ENCODE results near the gene AADAC.
"Not testable (repeated sequence)": the region's sequence is repeated elsewhere in the genome, so short reads cannot be mapped to it uniquely, and the experiment has no call there.

AADAC gene

GRCh38 chr3:151788401-151788800 is 25.5 kb upstream of the AADAC start:
- TF ChIP-seq CTCF (IDR thresholded peaks at IDR 0.05): no peak
- Histone ChIP-seq H3K4me1 (no peaks in the 10 kb centered on the region), H2AFZ (no peak overlapping the region), H3K79me2 (no peaks in the 10 kb centered on the region), H3K36me3 (ENCODE audit: control insufficient read depth, insufficient read depth, low read length) (no peaks in the 10 kb centered on the region), H3K4me2 (ENCODE audit: low read length) (no peak overlapping the region), H3K9ac (no peak overlapping the region), H3K27ac (no peak overlapping the region), H3K27me3 (ENCODE audit: control insufficient read depth, insufficient read depth, low read length) (no peaks in the 10 kb centered on the region), H3K4me3 (ENCODE audit: low read depth, low read length) (no peak overlapping the region), H3K9me3 (ENCODE audit: control insufficient read depth, low read length) (no peaks in the 10 kb centered on the region)

DNA sequence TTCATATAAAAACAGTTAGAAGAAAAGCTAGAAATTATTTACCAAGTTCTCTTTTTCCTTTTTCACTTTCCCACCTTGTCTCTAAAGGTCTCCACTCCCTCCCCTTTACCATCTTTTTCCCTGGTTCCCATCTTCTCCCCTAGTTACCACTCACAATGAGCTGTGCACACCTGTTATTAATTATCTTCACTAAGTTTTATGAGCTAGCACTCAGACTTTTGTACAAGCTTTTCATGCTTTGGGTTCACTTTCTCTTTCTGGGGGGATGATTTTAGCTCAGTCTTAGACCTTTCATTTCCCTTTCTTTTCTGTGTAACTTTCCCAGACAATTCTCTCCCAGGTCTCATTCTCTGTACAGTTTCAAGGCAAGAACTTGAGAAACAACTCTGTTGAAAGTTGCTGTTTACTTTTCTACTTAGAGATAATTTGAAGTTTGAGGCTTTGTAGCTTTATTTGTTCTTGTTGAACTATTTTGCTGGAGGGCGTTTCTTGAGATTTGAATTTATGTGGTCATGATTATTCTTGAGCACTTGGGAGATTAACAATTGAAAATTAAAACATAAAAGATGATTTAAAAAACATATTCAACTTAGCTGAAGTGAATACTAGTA is 24.0 kb upstream of the AADAC start:
- no peaks in the 10 kb centered on the region for H3K9me3 ChIP-seq (ENCODE audit: control insufficient read depth, low read length)
- H3K9ac ChIP-seq: no peak overlapping the region
- no peaks in the 10 kb centered on the region for H3K79me2 ChIP-seq
- no peak for TF ChIP-seq CTCF (IDR thresholded peaks at IDR 0.05)
- H3K4me3 ChIP-seq (ENCODE audit: low read depth, low read length): no peak overlapping the region
- H3K4me1 ChIP-seq: no peaks in the 10 kb centered on the region
- H3K27me3 ChIP-seq (ENCODE audit: control insufficient read depth, insufficient read depth, low read length): no peaks in the 10 kb centered on the region
- no peak overlapping the region for H3K27ac ChIP-seq
- H3K36me3 ChIP-seq (ENCODE audit: control insufficient read depth, insufficient read depth, low read length): no peaks in the 10 kb centered on the region
- H3K4me2 ChIP-seq (ENCODE audit: low read length): no peak overlapping the region
- H2AFZ ChIP-seq: no peak overlapping the region

DNA sequence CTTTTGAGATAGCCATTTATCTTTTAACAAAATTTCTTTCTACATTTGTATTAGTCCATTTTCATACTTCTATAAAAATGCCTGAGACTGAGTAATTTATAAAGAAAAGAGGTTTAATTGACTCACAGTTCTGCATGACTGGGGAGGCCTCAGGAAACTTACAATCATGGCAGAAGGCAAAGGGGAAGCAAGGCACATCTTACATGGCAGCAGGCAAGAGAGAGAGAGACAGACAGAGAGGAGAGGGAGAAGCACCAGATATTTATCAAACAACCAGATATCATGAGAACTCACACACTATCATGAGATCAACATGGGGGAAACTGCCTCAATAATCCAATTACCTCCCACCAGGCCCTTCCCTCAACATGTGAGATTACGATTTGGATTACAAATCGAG is 23.2 kb upstream of the AADAC start:
- not testable (repeated sequence) for H3K9ac ChIP-seq; H2AFZ ChIP-seq; H3K27me3 ChIP-seq (ENCODE audit: control insufficient read depth, insufficient read depth, low read length); H3K4me2 ChIP-seq (ENCODE audit: low read length); H3K36me3 ChIP-seq (ENCODE audit: control insufficient read depth, insufficient read depth, low read length); H3K9me3 ChIP-seq (ENCODE audit: control insufficient read depth, low read length); H3K4me1 ChIP-seq; H3K27ac ChIP-seq; H3K79me2 ChIP-seq; H3K4me3 ChIP-seq (ENCODE audit: low read depth, low read length)

DNA sequence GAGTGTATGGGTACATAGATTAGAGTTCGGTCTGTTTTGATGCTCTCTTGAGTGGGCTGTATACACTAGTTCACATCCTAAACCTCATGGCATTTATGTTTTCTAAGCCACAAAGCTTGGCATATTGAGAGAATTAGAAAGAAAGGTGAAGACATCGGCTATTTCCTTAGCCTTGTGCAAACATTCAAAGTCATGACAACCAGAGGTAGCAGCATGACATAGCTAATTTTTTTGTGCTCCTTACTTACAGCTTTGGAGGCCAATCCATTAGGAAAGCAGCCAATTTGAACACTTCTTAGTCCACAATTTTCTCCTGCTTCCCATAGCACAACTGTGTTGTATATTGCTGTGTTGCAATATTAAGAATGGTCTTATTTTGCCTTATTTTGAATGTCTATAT is 21.5 kb upstream of the AADAC start:
- Histone ChIP-seq H3K9me3 (ENCODE audit: control insufficient read depth, low read length) (no peaks in the 10 kb centered on the region), H3K79me2 (no peaks in the 10 kb centered on the region), H3K9ac (no peak overlapping the region), H3K36me3 (ENCODE audit: control insufficient read depth, insufficient read depth, low read length) (no peaks in the 10 kb centered on the region), H2AFZ (no peak overlapping the region), H3K27ac (no peak overlapping the region), H3K4me3 (ENCODE audit: low read depth, low read length) (no peak overlapping the region), H3K4me2 (ENCODE audit: low read length) (no peak overlapping the region), H3K27me3 (ENCODE audit: control insufficient read depth, insufficient read depth, low read length) (no peaks in the 10 kb centered on the region), H3K4me1 (no peaks in the 10 kb centered on the region)
- TF ChIP-seq CTCF (IDR thresholded peaks at IDR 0.05): no peak

- Histone ChIP-seq H3K27me3 (ENCODE audit: control insufficient read depth, insufficient read depth, low read length) (no peaks in the 10 kb centered on the region), H2AFZ (no peak overlapping the region), H3K4me3 (ENCODE audit: low read depth, low read length) (no peak overlapping the region), H3K4me2 (ENCODE audit: low read length) (no peak overlapping the region), H3K4me1 (no peaks in the 10 kb centered on the region), H3K36me3 (ENCODE audit: control insufficient read depth, insufficient read depth, low read length) (no peaks in the 10 kb centered on the region), H3K9ac (no peak overlapping the region), H3K27ac (no peak overlapping the region), H3K79me2 (no peaks in the 10 kb centered on the region), H3K9me3 (ENCODE audit: control insufficient read depth, low read length) (no peaks in the 10 kb centered on the region)
- no peak for TF ChIP-seq CTCF (IDR thresholded peaks at IDR 0.05)
Observed at GRCh38 chr3:151793636-151794035, 20.3 kb upstream of the AADAC start.
